ENCODE measurements around the gene SECTM1. TPM values are rescaled to one million over a fixed set of nuclear protein-coding genes. Genes with fewer than 3 reads are reported as not detected.

The SECTM1 gene
- total RNA-seq, 1 experiment from 2014 or later = not detected

- Histone ChIP-seq H3K27ac (ENCODE audit: low read length) (no peak within 1 kb of the TSS), H3K79me2 (ENCODE audit: low read length) (no peaks in the 10 kb centered on the region), H3K4me1 (ENCODE audit: low read length) (no peaks in the 10 kb centered on the region), H3K9me3 (ENCODE audit: low read length) (no peaks in the 10 kb centered on the region; the same call in 1 of the 2 replicates), H3K9me2 (replicated peaks; ENCODE audit: insufficient read depth, low read length) (no peaks in the 10 kb centered on the region), H3K36me3 (ENCODE audit: insufficient read depth, low read length) (no peaks in the 10 kb centered on the region), H3K9ac (ENCODE audit: low read length) (no peak within 1 kb of the TSS), H4K20me1 (ENCODE audit: insufficient read depth, low read depth, low read length) (no peaks in the 10 kb centered on the region), H3K4me3 (ENCODE audit: low read length) (no peak within 1 kb of the TSS), H3K4me2 (ENCODE audit: low read depth, low read length, poor library complexity, severe bottlenecking) (no peak within 1 kb of the TSS), H2AFZ (ENCODE audit: low read length) (no peak within 1 kb of the TSS), H3K27me3 (ENCODE audit: low read length) (no peaks in the 10 kb centered on the region)
- no peak for DNase-seq
Measured at GRCh38 chr17:82317394-82318168, 16.0 kb downstream of the SECTM1 start, which contains the start of gene CD7. Gene CD7, minus strand, starts transcription at chr17:82317608. Its CDS starts 113 bp downstream, at chr17:82317495.

- H3K27ac ChIP-seq (ENCODE audit: low read length) = no peak overlapping the region
- no peak overlapping the region for H3K4me2 ChIP-seq (ENCODE audit: low read depth, low read length, poor library complexity, severe bottlenecking)
- no peak for DNase-seq
- H3K36me3 ChIP-seq (ENCODE audit: insufficient read depth, low read length) = no peaks in the 10 kb centered on the region
- no peak overlapping the region for H2AFZ ChIP-seq (ENCODE audit: low read length)
- H3K79me2 ChIP-seq (ENCODE audit: low read length) = no peaks in the 10 kb centered on the region
- no peaks in the 10 kb centered on the region for H3K4me1 ChIP-seq (ENCODE audit: low read length)
- H3K9ac ChIP-seq (ENCODE audit: low read length) = no peak overlapping the region
- no peaks in the 10 kb centered on the region for H4K20me1 ChIP-seq (ENCODE audit: insufficient read depth, low read depth, low read length)
- H3K4me3 ChIP-seq (ENCODE audit: low read length) = no peak overlapping the region
- no peaks in the 10 kb centered on the region for H3K9me2 ChIP-seq (replicated peaks; ENCODE audit: insufficient read depth, low read length)
- no peaks in the 10 kb centered on the region for H3K27me3 ChIP-seq (ENCODE audit: low read length)
- no peaks in the 10 kb centered on the region; the same call in 1 of the 2 replicates for H3K9me3 ChIP-seq (ENCODE audit: low read length)
Measured at GRCh38 chr17:82316651-82317393, 16.7 kb downstream of the SECTM1 start.

- Histone ChIP-seq H3K4me2 (ENCODE audit: low read depth, low read length, poor library complexity, severe bottlenecking) (no peak overlapping the region), H3K36me3 (ENCODE audit: insufficient read depth, low read length) (no peaks in the 10 kb centered on the region), H2AFZ (ENCODE audit: low read length) (no peak overlapping the region), H3K4me1 (ENCODE audit: low read length) (no peaks in the 10 kb centered on the region), H3K27ac (ENCODE audit: low read length) (no peak overlapping the region), H3K27me3 (ENCODE audit: low read length) (no peaks in the 10 kb centered on the region), H3K9ac (ENCODE audit: low read length) (no peak overlapping the region), H3K4me3 (ENCODE audit: low read length) (no peak overlapping the region), H3K9me3 (ENCODE audit: low read length) (no peaks in the 10 kb centered on the region; the same call in 1 of the 2 replicates), H4K20me1 (ENCODE audit: insufficient read depth, low read depth, low read length) (no peaks in the 10 kb centered on the region), H3K79me2 (ENCODE audit: low read length) (no peaks in the 10 kb centered on the region), H3K9me2 (replicated peaks; ENCODE audit: insufficient read depth, low read length) (no peaks in the 10 kb centered on the region)
- DNase-seq = no peak
Measured at GRCh38 chr17:82315703-82316358, 17.7 kb downstream of the SECTM1 start.

- no peaks in the 10 kb centered on the region for H3K27me3 ChIP-seq (ENCODE audit: low read length)
- H3K36me3 ChIP-seq (ENCODE audit: insufficient read depth, low read length) = no peaks in the 10 kb centered on the region
- H3K9ac ChIP-seq (ENCODE audit: low read length) = no peak overlapping the region
- no peaks in the 10 kb centered on the region; the same call in 1 of the 2 replicates for H3K9me3 ChIP-seq (ENCODE audit: low read length)
- no peak overlapping the region for H2AFZ ChIP-seq (ENCODE audit: low read length)
- H3K4me3 ChIP-seq (ENCODE audit: low read length) = no peak overlapping the region
- H3K27ac ChIP-seq (ENCODE audit: low read length) = no peak overlapping the region
- no peak for DNase-seq
- no peaks in the 10 kb centered on the region for H3K79me2 ChIP-seq (ENCODE audit: low read length)
- H3K9me2 ChIP-seq (replicated peaks; ENCODE audit: insufficient read depth, low read length) = no peaks in the 10 kb centered on the region
- H3K4me2 ChIP-seq (ENCODE audit: low read depth, low read length, poor library complexity, severe bottlenecking) = no peak overlapping the region
- no peaks in the 10 kb centered on the region for H3K4me1 ChIP-seq (ENCODE audit: low read length)
- no peaks in the 10 kb centered on the region for H4K20me1 ChIP-seq (ENCODE audit: insufficient read depth, low read depth, low read length)
Measured at GRCh38 chr17:82314727-82315605, 18.6 kb downstream of the SECTM1 start.

- Histone ChIP-seq H3K9me3 (ENCODE audit: low read length) (no peaks in the 10 kb centered on the region; the same call in 1 of the 2 replicates), H4K20me1 (ENCODE audit: insufficient read depth, low read depth, low read length) (no peaks in the 10 kb centered on the region), H3K27ac (ENCODE audit: low read length) (no peak overlapping the region), H3K36me3 (ENCODE audit: insufficient read depth, low read length) (no peaks in the 10 kb centered on the region), H2AFZ (ENCODE audit: low read length) (no peak overlapping the region), H3K9ac (ENCODE audit: low read length) (no peak overlapping the region), H3K27me3 (ENCODE audit: low read length) (no peaks in the 10 kb centered on the region), H3K9me2 (replicated peaks; ENCODE audit: insufficient read depth, low read length) (no peaks in the 10 kb centered on the region), H3K4me2 (ENCODE audit: low read depth, low read length, poor library complexity, severe bottlenecking) (no peak overlapping the region), H3K4me3 (ENCODE audit: low read length) (no peak overlapping the region), H3K79me2 (ENCODE audit: low read length) (no peaks in the 10 kb centered on the region), H3K4me1 (ENCODE audit: low read length) (no peaks in the 10 kb centered on the region)
- DNase-seq = no peak
Measured at GRCh38 chr17:82314012-82314726, 19.4 kb downstream of the SECTM1 start.

- Histone ChIP-seq H3K36me3 (ENCODE audit: insufficient read depth, low read length) (no peaks in the 10 kb centered on the region), H3K27me3 (ENCODE audit: low read length) (no peaks in the 10 kb centered on the region), H3K27ac (ENCODE audit: low read length) (no peak overlapping the region), H3K4me3 (ENCODE audit: low read length) (no peak overlapping the region), H3K4me1 (ENCODE audit: low read length) (no peaks in the 10 kb centered on the region), H3K9me3 (ENCODE audit: low read length) (no peaks in the 10 kb centered on the region; the same call in 1 of the 2 replicates), H3K9ac (ENCODE audit: low read length) (no peak overlapping the region), H3K9me2 (replicated peaks; ENCODE audit: insufficient read depth, low read length) (no peaks in the 10 kb centered on the region), H3K79me2 (ENCODE audit: low read length) (no peaks in the 10 kb centered on the region), H2AFZ (ENCODE audit: low read length) (no peak overlapping the region), H4K20me1 (ENCODE audit: insufficient read depth, low read depth, low read length) (no peaks in the 10 kb centered on the region), H3K4me2 (ENCODE audit: low read depth, low read length, poor library complexity, severe bottlenecking) (no peak overlapping the region)
- no peak for DNase-seq
Measured at GRCh38 chr17:82313195-82314011, 20.2 kb downstream of the SECTM1 start.

GRCh38 chr17:82311971-82312370 lies 21.6 kb downstream of the SECTM1 start:
- no peaks in the 10 kb centered on the region for H3K36me3 ChIP-seq (ENCODE audit: insufficient read depth, low read length)
- no peaks in the 10 kb centered on the region for H3K79me2 ChIP-seq (ENCODE audit: low read length)
- H3K9ac ChIP-seq (ENCODE audit: low read length) = no peak overlapping the region
- H4K20me1 ChIP-seq (ENCODE audit: insufficient read depth, low read depth, low read length) = no peaks in the 10 kb centered on the region
- H3K9me2 ChIP-seq (replicated peaks; ENCODE audit: insufficient read depth, low read length) = no peaks in the 10 kb centered on the region
- H3K27ac ChIP-seq (ENCODE audit: low read length) = no peak overlapping the region
- no peaks in the 10 kb centered on the region for H3K4me1 ChIP-seq (ENCODE audit: low read length)
- H3K4me2 ChIP-seq (ENCODE audit: low read depth, low read length, poor library complexity, severe bottlenecking) = no peak overlapping the region
- no peaks in the 10 kb centered on the region for H3K27me3 ChIP-seq (ENCODE audit: low read length)
- no peak overlapping the region for H3K4me3 ChIP-seq (ENCODE audit: low read length)
- no peaks in the 10 kb centered on the region for H3K9me3 ChIP-seq (ENCODE audit: low read length)
- H2AFZ ChIP-seq (ENCODE audit: low read length) = no peak overlapping the region
- no peak for DNase-seq

Data from Karpas-422 (cell line).